Kidney (tissue), 14 donors: ENCODE measurements around the gene GAA. TPM values are rescaled to one million over a fixed set of nuclear protein-coding genes. Genes with fewer than 3 reads are reported as not detected.

Experiments used
- DNase-seq, 5 donors: peaks; one replicate each; pipeline ENCODE4 v3.0.0-alpha.2; 2013 to 2020
- FAIRE-seq: peaks from 2 replicates; lab custom pipeline; 2012; peaks lifted over from hg19 to GRCh38; lab: Jason Lieb, UNC
- H3K27ac ChIP-seq, 2 donors: one replicate each; pipeline ENCODE4 v1.7.0; 2013; ENCODE audit warnings: low read depth in 2 of 2, low read length in 2 of 2, inconsistent platforms in 1 of 2
- H3K27me3 ChIP-seq: one replicate; pipeline ENCODE4 v1.7.1; 2013; ENCODE audit warnings: low read length, inconsistent platforms; ENCODE audit not compliant: control insufficient read depth, insufficient read depth
- H3K36me3 ChIP-seq, 3 donors: one replicate each; pipeline versions ENCODE4 v1.7.0 to v1.7.1; 2013; ENCODE audit warnings: low read length in 3 of 3, control low read depth in 1 of 3, inconsistent platforms in 1 of 3; ENCODE audit not compliant: insufficient read depth in 3 of 3, control insufficient read depth in 2 of 3
- H3K4me1 ChIP-seq, 3 donors: one replicate each; pipeline versions ENCODE4 v1.7.0 to v1.7.1; 2013; ENCODE audit warnings: low read length in 3 of 3, inconsistent platforms in 1 of 3, low read depth in 1 of 3; ENCODE audit not compliant: control insufficient read depth in 2 of 3, insufficient read depth in 2 of 3
- H3K4me3 ChIP-seq, 3 donors: one replicate each; pipeline versions ENCODE4 v1.7.0 to v1.8.1; 2013; ENCODE audit warnings: low read length in 3 of 3, control low read depth in 1 of 3, inconsistent platforms in 1 of 3
- H3K9ac ChIP-seq, 3 donors: one replicate each; pipeline versions ENCODE4 v1.7.0 to v1.7.1; 2013; ENCODE audit warnings: low read length in 3 of 3, control low read depth in 1 of 3, inconsistent platforms in 1 of 3
- H3K9me3 ChIP-seq, 3 donors: one replicate each; pipeline versions ENCODE4 v1.7.0 to v1.7.1; 2013; ENCODE audit warnings: low read length in 3 of 3, control low read depth in 1 of 3, inconsistent platforms in 1 of 3; ENCODE audit not compliant: control insufficient read depth in 2 of 3, insufficient read depth in 1 of 3
- CTCF ChIP-seq: IDR thresholded peaks from 3 replicates; pipeline ENCODE4 v1.5.1; 2012; ENCODE audit warnings: mild to moderate bottlenecking, moderate library complexity, borderline replicate concordance; ENCODE audit not compliant: insufficient read depth; ENCODE audit errors: extremely low read depth
- intact Hi-C: fragments of 100-400 bp; cut with DNase I; formaldehyde crosslinking; loops from one replicate; pipeline ENCODE4 v1.11.1; 2022
- polyA plus RNA-seq: library from polyadenylated mRNA; stranded (reverse); fragments of 350-450 nt; fragmentation: Illumina TruSeq; extraction: RNeasy Lipid Tissue Mini Kit (QIAGEN cat#74804); gene quantifications from one replicate; pipeline ENCODE4 v1.2.3, GENCODE V29; 2014; ENCODE audit warnings: low read depth, low replicate concordance; ENCODE audit not compliant: insufficient read depth
- total RNA-seq: library from RNA; stranded (reverse); fragmentation: NEBNext Ultra II Directional; extraction: Animal tissue kit (Norgen Biotek cat#: 25700); gene quantifications from one replicate; pipeline ENCODE4 v1.2.1, GENCODE V29; 2021
- donor health status: control.
- donor health status: control.
- donor health status: control.
- donor health status: control.
- donor health status: control.
- donor health status: DM: yes; HTN: yes; CAD: no.
- donor health status: Normal renal cell carcinoma (clear cell type).

Gene GAA
- total and polyA plus RNA-seq, 2 donors from 2014 or later = 62.3 to 78.7 TPM

- Histone ChIP-seq H3K36me3 (no peaks in the 10 kb centered on the region), H3K4me1 (peaks cover 0 to 4% (median 0%) of the 10 kb centered on the region in 3 donors), H3K27ac (no peak overlapping the region), H3K9me3 (no peaks in the 10 kb centered on the region), H3K4me3 (no peak overlapping the region), H3K27me3 (no peaks in the 10 kb centered on the region), H3K9ac (no peak overlapping the region)
- peak in 1 of 5 donors; percentile 34 for DNase-seq
- TF ChIP-seq CTCF = no peak
- no peak for FAIRE-seq
- intact Hi-C loops = no loop called here
Measured at GRCh38 chr17:80125656-80126448, 24.5 kb downstream of the GAA start.

- no peak for FAIRE-seq
- no peaks in the 10 kb centered on the region for H3K27me3 ChIP-seq
Measured at GRCh38 chr17:80126449-80126715, 25.0 kb downstream of the GAA start.

GRCh38 chr17:80129006-80129565 lies 27.7 kb downstream of the GAA start:
- Histone ChIP-seq H3K27me3 (no peaks in the 10 kb centered on the region), H3K4me1 (peaks cover 0 to 4% (median 0%) of the 10 kb centered on the region in 3 donors), H3K27ac (no peak overlapping the region), H3K36me3 (peaks cover 0 to 4% (median 0%) of the 10 kb centered on the region in 3 donors), H3K9me3 (no peaks in the 10 kb centered on the region), H3K9ac (no peak overlapping the region), H3K4me3 (no peak overlapping the region)
- no peak for FAIRE-seq
- peak in 1 of 5 donors; percentile 7 for DNase-seq
- intact Hi-C loops = no loop called here
- TF ChIP-seq CTCF = no peak

More at GRCh38 chr17:80126449-80126715, 25.0 kb downstream of the GAA start:
- intact Hi-C loops = no loop called here
- DNase-seq = no peak
- no peaks in the 10 kb centered on the region for H3K9me3 ChIP-seq
- no peak overlapping the region for H3K9ac ChIP-seq
- H3K4me3 ChIP-seq = no peak overlapping the region
- H3K27ac ChIP-seq = no peak overlapping the region
- H3K36me3 ChIP-seq = no peaks in the 10 kb centered on the region
- peaks cover 0 to 4% (median 0%) of the 10 kb centered on the region in 3 donors for H3K4me1 ChIP-seq
- no peak for TF ChIP-seq CTCF
